ENCODE data around the gene HS3ST3B1.

Gene HS3ST3B1

DNA sequence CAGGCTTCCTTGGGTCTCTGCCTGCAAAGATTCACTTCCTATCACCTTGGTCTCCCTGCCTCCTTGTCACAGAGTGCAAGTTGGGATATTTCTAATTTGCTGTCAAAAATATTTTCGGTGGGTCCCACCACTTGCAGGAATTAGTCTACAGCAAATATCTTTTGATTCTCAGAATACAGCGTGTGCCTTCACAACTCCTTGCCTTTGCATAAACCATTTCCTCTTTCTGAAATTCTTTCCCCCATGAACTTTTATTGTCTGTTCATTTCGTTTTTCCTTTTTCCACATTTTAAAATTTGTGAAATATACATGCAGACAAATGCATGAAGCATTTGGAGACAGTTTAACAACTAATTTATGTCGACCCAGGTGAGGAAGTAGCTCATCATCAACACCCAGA is 60.0 kb downstream of the HS3ST3B1 start:
- no peaks in the 10 kb centered on the region for H3K36me3 ChIP-seq (ENCODE audit: control insufficient read depth, insufficient read depth, low read length)
- H3K9ac ChIP-seq (ENCODE audit: low read length) = no peak overlapping the region
- no peak overlapping the region for H3K27ac ChIP-seq (ENCODE audit: low read depth, low read length)
- no peak overlapping the region for H3K4me3 ChIP-seq (ENCODE audit: low read depth, low read length)
- no peaks in the 10 kb centered on the region for H3K9me3 ChIP-seq (ENCODE audit: control insufficient read depth, insufficient read depth, low read depth, low read length)
- H3K4me1 ChIP-seq (ENCODE audit: control insufficient read depth, insufficient read depth, low read length) = peaks cover 5% of the 10 kb centered on the region; the same call in 1 of the 2 replicates
- H3K27me3 ChIP-seq (ENCODE audit: control insufficient read depth, insufficient read depth, low read length) = no peaks in the 10 kb centered on the region

DNA sequence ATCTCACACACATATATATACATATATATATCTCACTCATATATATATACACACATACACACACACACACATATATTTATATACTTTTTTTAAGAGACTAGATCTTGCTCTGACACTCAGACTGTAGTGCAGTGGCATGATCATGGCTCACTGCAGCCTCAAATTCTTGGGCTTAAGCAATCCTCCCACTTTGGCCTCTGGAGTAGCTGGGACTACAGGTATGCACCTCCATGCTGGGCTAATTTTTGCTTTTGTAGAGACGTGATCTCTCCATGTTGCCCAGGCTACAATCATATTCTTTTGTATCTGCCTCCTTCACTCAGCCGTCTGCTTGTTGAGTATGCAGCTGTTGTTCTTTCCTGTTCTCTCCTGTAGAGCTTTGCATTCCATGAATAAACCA is 60.6 kb downstream of the HS3ST3B1 start:
- H3K9me3 ChIP-seq (ENCODE audit: control insufficient read depth, insufficient read depth, low read depth, low read length) = no peaks in the 10 kb centered on the region
- no peak overlapping the region for H3K9ac ChIP-seq (ENCODE audit: low read length)
- H3K36me3 ChIP-seq (ENCODE audit: control insufficient read depth, insufficient read depth, low read length) = no peaks in the 10 kb centered on the region
- H3K4me3 ChIP-seq (ENCODE audit: low read depth, low read length) = no peak overlapping the region
- no peaks in the 10 kb centered on the region for H3K4me1 ChIP-seq (ENCODE audit: control insufficient read depth, insufficient read depth, low read length)
- H3K27ac ChIP-seq (ENCODE audit: low read depth, low read length) = no peak overlapping the region
- no peaks in the 10 kb centered on the region for H3K27me3 ChIP-seq (ENCODE audit: control insufficient read depth, insufficient read depth, low read length)

DNA sequence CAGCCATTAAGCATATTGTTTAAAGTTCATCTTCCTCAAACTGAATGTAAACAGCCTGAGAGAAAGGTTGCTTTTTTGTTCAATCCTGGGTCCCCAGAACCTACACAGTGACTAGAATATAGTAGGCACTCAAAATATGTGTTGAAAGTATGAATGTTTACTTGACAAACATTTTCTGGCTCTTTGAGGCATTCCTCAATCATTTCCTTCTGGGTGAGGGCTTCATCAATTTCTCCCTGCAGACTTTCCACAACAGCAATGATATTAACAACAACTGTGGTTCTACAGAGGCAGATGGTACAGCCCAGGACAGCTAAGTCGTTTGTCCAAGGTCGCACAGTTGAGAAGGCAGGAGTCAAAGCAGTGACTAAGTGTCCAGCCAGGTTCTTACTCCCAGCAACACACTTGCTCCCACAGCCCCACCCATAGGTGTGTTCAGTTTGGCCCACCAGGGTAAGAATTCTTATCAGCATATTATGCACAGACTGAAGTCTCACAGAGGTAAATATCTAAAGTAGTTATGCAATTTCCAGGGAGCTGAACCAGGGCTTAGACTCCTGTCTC is 61.1 kb downstream of the HS3ST3B1 start:
- Histone ChIP-seq H3K4me1 (ENCODE audit: control insufficient read depth, insufficient read depth, low read length) (no peaks in the 10 kb centered on the region), H3K27ac (ENCODE audit: low read depth, low read length) (no peak overlapping the region), H3K36me3 (ENCODE audit: control insufficient read depth, insufficient read depth, low read length) (no peaks in the 10 kb centered on the region), H3K9me3 (ENCODE audit: control insufficient read depth, insufficient read depth, low read depth, low read length) (no peaks in the 10 kb centered on the region), H3K4me3 (ENCODE audit: low read depth, low read length) (no peak overlapping the region), H3K27me3 (ENCODE audit: control insufficient read depth, insufficient read depth, low read length) (no peaks in the 10 kb centered on the region), H3K9ac (ENCODE audit: low read length) (no peak overlapping the region)

DNA sequence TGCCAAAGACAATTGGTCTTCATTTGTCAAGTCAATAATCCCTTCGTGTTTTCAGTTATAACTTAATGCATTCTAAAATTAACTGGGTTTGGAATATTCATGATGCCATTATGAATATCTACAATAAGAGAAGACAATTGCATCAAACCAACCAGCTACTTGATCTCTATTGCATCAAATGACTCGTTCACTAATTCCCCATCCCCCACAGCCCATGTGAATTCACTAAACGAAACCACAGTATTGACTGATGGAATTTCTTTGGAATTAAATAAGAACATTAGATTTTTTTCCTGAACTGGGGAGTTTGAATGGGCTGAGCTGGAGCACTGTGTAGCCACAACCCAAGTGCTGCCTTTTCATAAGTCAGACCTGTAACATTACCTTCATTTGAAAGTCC is 65.3 kb downstream of the HS3ST3B1 start:
- H3K9ac ChIP-seq (ENCODE audit: low read length) = no peak overlapping the region
- no peaks in the 10 kb centered on the region for H3K9me3 ChIP-seq (ENCODE audit: control insufficient read depth, insufficient read depth, low read depth, low read length)

DNA sequence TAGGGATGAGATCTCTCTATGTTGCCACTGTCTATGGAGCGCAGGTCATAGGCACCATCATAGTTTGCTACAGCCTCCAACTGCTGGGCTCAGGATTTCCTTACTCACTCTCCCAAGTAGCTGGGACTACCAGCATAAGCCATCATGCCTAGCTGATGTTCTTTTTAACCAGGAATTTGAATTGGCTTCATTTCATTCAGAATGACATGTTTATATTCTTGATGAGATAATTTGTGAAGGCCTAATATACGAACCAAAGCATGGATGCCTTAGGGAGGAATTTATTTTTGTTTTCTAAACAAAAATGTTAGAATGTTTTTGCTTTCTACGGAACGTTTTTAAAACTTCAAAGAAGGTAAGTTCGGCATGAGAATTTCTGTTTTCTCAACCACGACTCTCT is 71.6 kb downstream of the HS3ST3B1 start:
- Histone ChIP-seq H3K9ac (ENCODE audit: low read length) (no peak overlapping the region), H3K27ac (ENCODE audit: low read depth, low read length) (no peak overlapping the region)

More for the DNA sequence above, 65.3 kb downstream of the HS3ST3B1 start:
- Histone ChIP-seq H3K4me3 (ENCODE audit: low read depth, low read length) (no peak overlapping the region), H3K4me1 (ENCODE audit: control insufficient read depth, insufficient read depth, low read length) (no peaks in the 10 kb centered on the region), H3K27me3 (ENCODE audit: control insufficient read depth, insufficient read depth, low read length) (no peaks in the 10 kb centered on the region), H3K27ac (ENCODE audit: low read depth, low read length) (no peak overlapping the region), H3K36me3 (ENCODE audit: control insufficient read depth, insufficient read depth, low read length) (no peaks in the 10 kb centered on the region)

DNA sequence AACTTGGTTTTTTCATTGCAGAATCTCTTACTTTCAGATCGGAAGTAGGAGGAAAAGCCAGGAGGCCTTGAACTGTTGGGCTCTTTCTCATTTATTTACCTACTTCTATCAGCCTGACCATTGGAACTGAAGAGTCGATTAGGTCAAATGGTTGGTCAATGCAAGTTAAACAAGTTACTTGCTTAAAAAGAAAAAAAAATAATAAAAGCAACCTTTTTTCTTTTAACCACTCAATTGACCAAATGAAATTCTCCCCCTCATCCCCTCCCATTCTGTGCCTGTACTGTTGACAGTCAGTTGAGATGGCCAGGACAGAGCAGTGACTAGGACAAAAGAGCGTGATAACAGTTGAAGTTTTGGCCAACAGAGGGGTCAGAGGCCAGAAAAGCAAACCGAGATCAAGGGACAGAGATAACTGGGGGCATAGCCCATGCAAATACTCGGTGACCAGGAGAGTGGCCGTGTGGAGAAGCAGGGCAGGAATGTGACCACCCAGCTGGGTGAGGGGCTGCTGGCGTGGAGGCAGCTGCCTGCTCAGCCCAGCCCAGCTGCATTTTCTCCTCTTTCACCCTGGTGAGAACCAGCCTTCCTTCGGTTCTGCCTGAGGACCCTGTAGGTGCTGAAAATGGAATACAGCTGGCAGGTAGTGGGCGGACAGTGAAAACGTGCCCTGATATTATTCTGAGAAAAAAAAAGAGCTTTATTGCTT is 72.2 kb downstream of the HS3ST3B1 start:
- H3K4me1 ChIP-seq (ENCODE audit: control insufficient read depth, insufficient read depth, low read length) = peaks cover 14% of the 10 kb centered on the region
- H3K9ac ChIP-seq (ENCODE audit: low read length) = no peak overlapping the region
- no peaks in the 10 kb centered on the region for H3K27me3 ChIP-seq (ENCODE audit: control insufficient read depth, insufficient read depth, low read length)
- H3K36me3 ChIP-seq (ENCODE audit: control insufficient read depth, insufficient read depth, low read length) = no peaks in the 10 kb centered on the region
- no peak overlapping the region for H3K4me3 ChIP-seq (ENCODE audit: low read depth, low read length)
- H3K9me3 ChIP-seq (ENCODE audit: control insufficient read depth, insufficient read depth, low read depth, low read length) = no peaks in the 10 kb centered on the region
- no peak overlapping the region for H3K27ac ChIP-seq (ENCODE audit: low read depth, low read length)

More for the DNA sequence above, 71.6 kb downstream of the HS3ST3B1 start:
- no peak overlapping the region for H3K4me3 ChIP-seq (ENCODE audit: low read depth, low read length)
- H3K9me3 ChIP-seq (ENCODE audit: control insufficient read depth, insufficient read depth, low read depth, low read length) = no peaks in the 10 kb centered on the region
- H3K36me3 ChIP-seq (ENCODE audit: control insufficient read depth, insufficient read depth, low read length) = no peaks in the 10 kb centered on the region
- H3K27me3 ChIP-seq (ENCODE audit: control insufficient read depth, insufficient read depth, low read length) = no peaks in the 10 kb centered on the region
- H3K4me1 ChIP-seq (ENCODE audit: control insufficient read depth, insufficient read depth, low read length) = peaks cover 14% of the 10 kb centered on the region

DNA sequence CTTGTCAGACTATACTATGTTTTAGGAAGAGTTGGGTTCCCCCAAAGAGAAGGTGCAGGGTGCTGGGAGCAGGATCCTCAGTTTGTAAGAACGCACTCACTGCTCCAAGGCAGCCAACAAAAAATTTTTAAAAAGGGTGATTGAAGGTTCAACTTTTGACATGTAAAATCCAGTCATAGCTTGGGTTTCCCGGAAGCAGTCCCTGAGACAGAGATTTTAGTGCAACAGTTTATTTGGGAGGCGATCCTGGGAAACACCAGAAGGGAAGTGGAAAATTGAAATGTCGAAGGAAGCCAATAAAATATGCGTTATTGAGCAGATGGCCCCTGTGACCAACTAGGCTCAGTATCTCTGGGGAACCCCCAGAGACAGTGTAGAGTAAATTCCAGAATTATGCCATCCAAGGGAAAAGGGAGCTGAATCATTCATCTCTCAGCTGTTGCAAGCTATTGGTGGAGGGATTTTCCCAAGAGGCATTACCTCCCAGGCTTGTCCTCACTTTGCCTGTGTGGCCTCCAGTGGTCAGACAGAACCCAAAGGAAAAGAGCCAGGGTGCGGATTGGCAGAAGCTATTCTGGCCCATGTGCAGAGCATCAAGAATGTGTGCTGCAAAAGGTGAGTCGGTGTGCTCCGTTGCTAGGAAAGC is 72.9 kb downstream of the HS3ST3B1 start:
- no peaks in the 10 kb centered on the region for H3K27me3 ChIP-seq (ENCODE audit: control insufficient read depth, insufficient read depth, low read length)
- H3K27ac ChIP-seq (ENCODE audit: low read depth, low read length) = no peak overlapping the region
- no peak overlapping the region for H3K4me3 ChIP-seq (ENCODE audit: low read depth, low read length)
- H3K9ac ChIP-seq (ENCODE audit: low read length) = no peak overlapping the region
- peaks cover 14% of the 10 kb centered on the region for H3K4me1 ChIP-seq (ENCODE audit: control insufficient read depth, insufficient read depth, low read length)
- no peaks in the 10 kb centered on the region for H3K36me3 ChIP-seq (ENCODE audit: control insufficient read depth, insufficient read depth, low read length)
- H3K9me3 ChIP-seq (ENCODE audit: control insufficient read depth, insufficient read depth, low read depth, low read length) = no peaks in the 10 kb centered on the region

DNA sequence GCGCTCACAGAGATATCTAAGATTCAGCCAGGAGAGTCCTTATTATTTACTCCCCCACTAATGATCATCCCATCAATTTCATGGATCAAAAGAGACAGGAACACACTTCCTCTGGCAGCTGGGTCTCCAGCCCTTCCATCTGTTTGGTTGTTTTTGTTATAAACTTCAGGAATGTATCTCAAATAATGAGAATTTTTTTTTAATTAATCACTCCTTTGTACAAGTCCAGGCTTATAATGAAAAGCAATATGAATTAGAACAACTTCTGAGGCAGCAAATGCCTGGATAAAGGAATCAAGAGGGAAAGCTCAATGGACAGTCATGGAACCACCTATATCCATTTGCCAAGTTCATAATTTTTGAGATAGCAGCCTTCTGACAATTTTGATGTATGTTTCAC is 73.4 kb downstream of the HS3ST3B1 start:
- H3K27me3 ChIP-seq (ENCODE audit: control insufficient read depth, insufficient read depth, low read length) = no peaks in the 10 kb centered on the region

DNA sequence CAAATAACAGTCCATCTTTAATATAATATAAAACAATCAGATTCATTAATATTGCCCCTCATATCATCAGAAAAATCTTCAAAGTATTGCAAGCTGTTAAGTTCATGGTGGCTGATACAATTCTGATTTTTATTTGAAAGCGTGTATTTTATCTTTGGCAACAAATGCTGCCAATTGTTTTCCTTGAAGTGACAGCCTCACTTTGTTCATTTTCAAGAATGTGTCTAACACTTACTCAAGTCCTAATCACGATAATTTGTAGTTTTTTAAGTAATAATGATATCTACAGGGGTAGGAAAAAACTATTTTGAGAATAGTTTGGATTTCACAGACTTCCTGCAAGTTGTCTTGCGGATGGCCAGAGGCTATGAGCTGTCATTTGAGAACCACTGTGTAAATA is 75.8 kb downstream of the HS3ST3B1 start:
- H3K9ac ChIP-seq (ENCODE audit: low read length) = no peak overlapping the region
- peaks cover 14% of the 10 kb centered on the region for H3K4me1 ChIP-seq (ENCODE audit: control insufficient read depth, insufficient read depth, low read length)

More for the DNA sequence above, 73.4 kb downstream of the HS3ST3B1 start:
- H3K4me3 ChIP-seq (ENCODE audit: low read depth, low read length) = no peak overlapping the region
- no peak overlapping the region for H3K9ac ChIP-seq (ENCODE audit: low read length)
- H3K4me1 ChIP-seq (ENCODE audit: control insufficient read depth, insufficient read depth, low read length) = peaks cover 14% of the 10 kb centered on the region
- no peaks in the 10 kb centered on the region for H3K36me3 ChIP-seq (ENCODE audit: control insufficient read depth, insufficient read depth, low read length)
- H3K27ac ChIP-seq (ENCODE audit: low read depth, low read length) = no peak overlapping the region
- H3K9me3 ChIP-seq (ENCODE audit: control insufficient read depth, insufficient read depth, low read depth, low read length) = no peaks in the 10 kb centered on the region

DNA sequence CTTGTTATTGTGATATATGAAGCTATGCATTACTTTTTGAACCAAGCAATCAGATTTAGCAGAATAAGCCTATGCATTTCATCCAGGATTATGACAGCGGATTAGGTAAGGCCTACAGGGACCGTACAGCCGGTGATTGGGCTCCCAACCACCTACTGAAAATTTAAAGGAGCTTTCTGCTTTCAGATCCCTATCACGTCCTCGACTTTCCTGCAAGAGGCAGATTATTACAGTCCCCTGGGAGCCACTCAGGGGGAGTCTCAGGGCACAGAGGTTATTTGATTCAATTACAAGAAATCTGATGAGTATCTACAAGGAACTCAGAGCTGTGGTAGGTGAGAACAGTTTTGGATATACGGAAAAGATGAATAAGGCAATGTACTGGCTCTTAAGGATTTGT is 80.7 kb downstream of the HS3ST3B1 start:
- H3K27ac ChIP-seq (ENCODE audit: low read depth, low read length) = no peak overlapping the region
- no peak overlapping the region for H3K4me3 ChIP-seq (ENCODE audit: low read depth, low read length)
- H3K4me1 ChIP-seq (ENCODE audit: control insufficient read depth, insufficient read depth, low read length) = no peaks in the 10 kb centered on the region
- H3K9me3 ChIP-seq (ENCODE audit: control insufficient read depth, insufficient read depth, low read depth, low read length) = no peaks in the 10 kb centered on the region
- H3K9ac ChIP-seq (ENCODE audit: low read length) = no peak overlapping the region
- no peaks in the 10 kb centered on the region for H3K36me3 ChIP-seq (ENCODE audit: control insufficient read depth, insufficient read depth, low read length)
- H3K27me3 ChIP-seq (ENCODE audit: control insufficient read depth, insufficient read depth, low read length) = no peaks in the 10 kb centered on the region

More for the DNA sequence above, 75.8 kb downstream of the HS3ST3B1 start:
- Histone ChIP-seq H3K36me3 (ENCODE audit: control insufficient read depth, insufficient read depth, low read length) (no peaks in the 10 kb centered on the region), H3K4me3 (ENCODE audit: low read depth, low read length) (no peak overlapping the region), H3K9me3 (ENCODE audit: control insufficient read depth, insufficient read depth, low read depth, low read length) (no peaks in the 10 kb centered on the region), H3K27me3 (ENCODE audit: control insufficient read depth, insufficient read depth, low read length) (no peaks in the 10 kb centered on the region), H3K27ac (ENCODE audit: low read depth, low read length) (no peak overlapping the region)

DNA sequence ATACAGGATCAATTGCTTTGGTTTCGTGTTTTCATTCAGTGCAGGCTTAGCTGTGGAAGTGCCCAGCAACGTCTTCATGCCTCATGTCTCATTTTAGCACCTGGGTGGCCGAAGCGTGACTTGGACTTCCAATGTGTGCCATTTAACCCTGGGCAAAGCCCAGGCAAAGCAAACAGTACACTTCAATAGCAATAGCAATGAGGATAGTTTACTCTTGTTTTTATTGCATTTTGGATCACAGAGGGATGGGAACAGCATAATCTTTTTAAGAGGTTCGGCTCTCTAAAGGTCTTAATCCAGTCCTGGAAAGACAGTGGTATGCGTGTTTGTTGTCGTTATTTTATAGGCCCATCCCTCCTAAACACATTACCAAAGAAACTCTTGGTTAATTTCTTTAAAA is 86.2 kb downstream of the HS3ST3B1 start:
- Histone ChIP-seq H3K9me3 (ENCODE audit: control insufficient read depth, insufficient read depth, low read depth, low read length) (no peaks in the 10 kb centered on the region), H3K9ac (ENCODE audit: low read length) (no peak overlapping the region), H3K4me3 (ENCODE audit: low read depth, low read length) (no peak overlapping the region), H3K4me1 (ENCODE audit: control insufficient read depth, insufficient read depth, low read length) (peaks cover 10% of the 10 kb centered on the region), H3K36me3 (ENCODE audit: control insufficient read depth, insufficient read depth, low read length) (no peaks in the 10 kb centered on the region), H3K27me3 (ENCODE audit: control insufficient read depth, insufficient read depth, low read length) (no peaks in the 10 kb centered on the region), H3K27ac (ENCODE audit: low read depth, low read length) (no peak overlapping the region)
